Measurements from ENCODE around the gene NID1.

- TF ChIP-seq POLR2A (IDR thresholded peaks at IDR 0.05) = no peak
- TF ChIP-seq CTCF (IDR thresholded peaks at IDR 0.05) = no peak
Observed at GRCh38 chr1:236024641-236025040, 40.2 kb downstream of the NID1 start.
